Erythroblast (primary cell): ENCODE results near the gene PITPNM2.

Experiments
- DNase-seq, 2 experiments: peaks; one replicate each; lab custom pipeline; 2025; lab: John Stamatoyannopoulos, UW
- GATA1 ChIP-seq: IDR thresholded peaks from 2 replicates; pipeline ENCODE4 v1.6.1; 2011; ENCODE audit warnings: low read depth, mild to moderate bottlenecking, control low read depth, low read length, moderate library complexity
- POLR2A ChIP-seq: IDR thresholded peaks from 2 replicates; pipeline ENCODE4 v1.6.1; 2011; ENCODE audit warnings: mild to moderate bottlenecking, low read length

Gene PITPNM2

DNA sequence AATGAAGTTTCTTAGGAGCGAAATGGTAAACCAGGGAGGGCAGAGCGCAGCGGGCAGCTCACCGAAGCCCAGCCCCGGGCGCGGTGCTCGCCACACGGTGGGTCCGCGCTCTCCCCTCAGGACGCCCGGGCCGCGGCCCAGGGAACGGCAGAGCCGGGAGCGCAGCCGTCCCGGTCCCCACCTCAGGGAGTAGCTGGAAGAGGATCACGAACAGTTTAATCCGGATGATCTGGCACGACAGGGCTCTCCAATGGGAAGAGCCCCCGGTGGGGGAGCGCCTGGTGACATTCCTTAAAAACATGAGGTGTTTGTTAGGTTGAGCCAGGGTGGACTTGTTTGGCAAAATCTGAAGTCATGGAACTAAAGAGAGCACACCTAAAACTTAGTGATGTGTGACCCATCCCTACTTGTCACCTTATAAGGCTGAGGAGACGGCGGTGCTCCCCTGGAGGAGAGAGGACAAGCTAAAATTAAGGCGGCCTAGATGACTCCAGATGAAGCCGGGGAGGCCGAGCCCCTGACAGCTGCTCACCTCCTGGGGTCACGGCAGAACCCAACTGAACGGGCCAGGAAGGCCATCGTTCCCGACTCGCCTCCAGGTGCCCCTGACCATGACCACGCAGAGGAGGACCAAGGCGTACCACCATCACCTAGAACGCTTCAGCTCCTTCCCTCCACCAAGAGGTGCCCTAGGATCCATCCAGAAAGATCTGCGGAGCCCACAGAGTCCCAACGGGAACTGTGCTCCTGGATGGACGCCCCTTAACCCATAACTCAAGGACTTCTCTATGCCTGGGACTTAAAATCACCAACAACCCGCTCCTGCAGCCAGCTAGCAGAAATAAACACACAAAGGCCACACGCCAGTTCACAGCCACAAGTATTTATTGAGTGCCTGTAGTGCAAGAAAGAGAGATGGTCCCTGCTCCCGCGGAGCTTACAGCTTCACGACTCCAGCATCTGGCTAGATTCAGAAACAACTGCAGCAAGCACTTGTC lies 866 bp upstream of the PITPNM2 start:
- peak in 1 of 2 experiments; percentile 22 for DNase-seq
- TF ChIP-seq GATA1 (no peak), POLR2A (no peak)

DNA sequence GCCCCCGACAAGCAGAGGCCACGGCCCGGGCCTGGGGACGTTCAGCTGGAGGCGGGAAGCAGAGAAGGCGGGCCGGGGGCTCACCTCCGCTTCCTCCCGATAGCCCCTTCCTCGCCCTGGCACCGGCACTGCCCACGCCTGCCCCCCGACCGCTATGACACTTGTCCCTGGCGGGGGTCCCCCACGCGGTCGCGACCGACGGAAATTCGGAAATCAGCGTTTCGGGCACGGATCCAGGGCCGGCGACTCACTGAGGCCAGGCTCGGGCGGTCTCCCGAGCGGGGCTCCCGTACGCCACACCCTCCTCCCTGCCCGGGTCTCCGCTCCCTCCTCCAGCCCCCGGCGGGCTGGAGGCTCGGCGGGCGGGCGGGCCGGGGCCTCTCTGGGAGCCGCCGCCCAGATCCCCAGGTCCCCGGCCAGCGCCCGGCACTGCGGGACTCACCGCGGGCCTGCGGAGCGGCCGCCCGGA lies 581 bp downstream of the PITPNM2 start:
- DNase-seq, result peak; percentile 46 to 58
- no peak for TF ChIP-seq GATA1
- TF ChIP-seq POLR2A, result no peak

DNA sequence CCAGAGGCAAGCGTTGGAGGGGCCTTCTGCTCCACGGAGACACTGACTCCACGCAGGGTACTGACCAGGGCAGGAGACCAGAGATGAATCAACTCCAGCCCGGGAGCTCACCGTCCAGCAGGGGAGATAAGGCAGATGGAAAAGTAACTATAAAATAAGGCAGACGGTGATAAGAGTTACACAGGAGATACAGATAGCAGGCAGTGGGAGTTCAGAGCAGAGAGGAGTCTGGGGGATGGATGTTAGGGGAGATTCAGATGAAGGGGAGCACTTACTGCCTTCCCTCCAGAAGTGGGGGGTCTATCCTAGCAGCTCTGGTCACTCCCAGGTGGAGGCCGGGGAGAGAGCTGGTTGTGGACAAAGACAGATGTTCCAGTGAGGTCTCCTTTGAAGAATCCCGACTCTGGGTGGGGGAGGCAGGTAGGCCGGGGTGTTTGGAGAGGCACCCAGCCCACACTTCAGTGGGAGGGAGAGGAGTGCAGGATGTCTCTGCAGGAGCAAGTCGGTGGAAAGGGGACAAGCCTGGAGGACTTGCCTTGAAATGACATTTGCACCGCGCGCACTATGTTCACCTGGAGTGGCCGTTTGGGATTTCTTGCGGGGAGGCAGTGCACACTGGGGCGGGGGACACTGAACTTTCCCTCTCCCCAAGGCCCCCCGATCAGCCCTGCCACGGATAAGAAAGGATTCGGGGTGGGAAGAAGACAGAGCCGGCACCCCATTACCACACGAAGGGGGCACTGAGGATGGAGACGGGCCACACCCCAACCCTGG lies 1.2 kb downstream of the PITPNM2 start:
- TF ChIP-seq GATA1, result no peak
- TF ChIP-seq POLR2A, result no peak
- DNase-seq, result peak; percentile 47 to 74

DNA sequence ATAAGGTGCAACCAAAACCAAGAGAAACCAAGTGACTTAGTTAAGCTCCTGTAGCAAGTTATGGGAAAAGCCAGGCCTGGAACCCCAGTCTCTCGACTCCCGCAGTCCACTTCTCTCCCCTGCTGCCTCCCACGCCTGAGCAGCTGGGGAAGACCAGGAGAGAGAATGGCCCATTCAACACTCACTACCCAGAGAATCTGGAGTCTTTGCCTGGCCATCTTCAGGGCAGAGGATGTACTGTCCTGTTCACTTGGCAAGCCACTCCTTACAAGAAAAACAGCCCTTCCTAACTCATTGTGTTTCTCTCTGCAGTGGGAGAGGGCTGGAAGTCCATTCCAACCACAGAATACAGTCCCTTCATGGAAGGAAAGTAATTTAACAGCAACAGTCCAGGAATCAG lies 1.8 kb downstream of the PITPNM2 start:
- TF ChIP-seq POLR2A (no peak), GATA1 (no peak)
- no peak for DNase-seq

DNA sequence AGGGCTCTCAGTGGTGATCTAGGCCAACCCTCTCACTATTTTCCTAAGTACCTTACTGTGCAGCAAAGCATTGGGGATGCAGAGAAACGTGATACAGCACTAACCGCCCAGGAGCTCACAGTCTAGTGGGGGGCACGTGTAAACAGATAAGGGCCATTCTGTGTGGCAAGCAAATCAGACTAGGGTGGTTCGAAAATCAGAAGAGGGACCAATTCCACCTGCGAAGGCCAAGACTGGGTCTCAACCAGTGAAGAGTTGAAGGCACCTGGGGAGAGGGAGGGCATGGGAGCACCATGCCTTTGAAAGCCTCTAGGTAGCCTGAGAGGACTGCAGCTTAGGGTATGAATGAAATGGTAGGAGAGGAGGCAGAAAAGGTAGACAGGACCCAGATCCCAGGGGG lies 2.2 kb downstream of the PITPNM2 start:
- no peak for DNase-seq
- TF ChIP-seq GATA1, result no peak
- no peak for TF ChIP-seq POLR2A

DNA sequence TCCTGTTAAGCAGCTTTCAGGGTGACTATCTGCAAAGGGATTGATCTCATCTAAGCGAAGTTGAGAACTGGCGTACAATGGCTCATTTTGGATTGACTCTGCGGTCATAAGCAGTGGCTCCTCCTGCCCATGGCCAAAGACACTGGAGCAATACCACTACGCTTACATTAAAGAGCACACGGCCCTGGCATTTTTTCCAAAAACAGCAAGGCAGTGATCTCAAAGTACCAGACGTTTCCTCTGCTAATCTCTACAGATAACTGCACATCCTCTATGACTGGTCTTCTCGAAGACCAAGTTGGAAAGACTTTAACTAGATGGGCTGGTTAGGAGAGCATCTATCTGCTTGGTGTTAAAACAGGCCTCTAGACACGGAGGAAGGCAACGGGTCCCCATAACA lies 2.7 kb downstream of the PITPNM2 start:
- peak in 1 of 2 experiments; percentile 44 for DNase-seq
- TF ChIP-seq POLR2A (no peak), GATA1 (no peak)

DNA sequence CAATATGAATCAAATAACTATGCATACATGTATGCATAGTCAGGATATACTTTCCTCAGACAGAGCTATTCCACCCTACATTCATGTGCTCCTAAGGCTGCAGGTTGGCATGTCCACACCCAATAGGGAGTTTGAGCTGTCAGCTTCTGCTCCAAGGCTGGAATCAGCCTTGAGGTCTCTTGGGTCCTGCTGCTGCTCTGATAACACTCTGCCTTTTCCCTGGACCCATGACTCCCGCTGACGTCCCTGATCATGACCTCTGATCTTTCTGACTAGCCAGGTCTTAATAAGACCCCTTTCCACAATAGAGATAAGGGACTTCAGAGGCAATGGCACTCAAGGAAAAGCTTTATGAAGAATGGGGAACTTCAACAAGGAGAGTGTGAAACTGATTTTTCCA lies 5.7 kb downstream of the PITPNM2 start:
- no peak for DNase-seq
- TF ChIP-seq POLR2A (no peak), GATA1 (no peak)

DNA sequence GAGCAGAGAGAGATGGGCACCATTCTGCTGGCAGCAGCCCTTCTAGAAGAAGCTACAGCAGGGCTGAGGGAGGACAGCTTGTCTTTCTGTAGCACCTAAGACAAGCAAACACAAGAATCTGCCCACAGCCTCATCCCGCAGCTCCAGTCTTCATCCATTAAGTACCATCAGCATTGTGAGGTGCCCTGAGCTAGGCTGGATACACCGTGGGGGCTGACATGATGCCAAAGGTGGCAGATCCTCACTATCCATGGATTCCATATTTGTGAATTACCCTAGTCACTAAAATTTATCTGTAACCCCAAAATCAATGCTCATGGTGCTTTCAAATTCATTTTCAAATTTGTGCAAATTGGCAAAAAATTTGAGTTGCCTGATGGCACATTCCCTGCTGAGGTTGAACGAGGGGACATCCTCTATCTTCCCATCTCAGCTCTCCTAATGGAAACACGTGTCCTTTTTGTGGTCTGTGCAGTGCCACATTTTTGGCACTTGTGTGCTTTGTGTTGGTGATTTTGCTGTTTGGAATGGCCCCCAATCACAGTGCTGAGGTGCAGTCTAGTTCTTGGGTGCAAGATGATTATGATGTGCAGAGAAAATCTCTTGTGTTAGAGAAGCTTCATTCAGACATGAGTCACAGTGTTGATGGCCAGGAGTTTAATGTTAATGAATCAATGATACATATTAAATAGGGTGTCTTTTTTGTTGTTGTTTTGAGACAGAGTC lies 7.0 kb downstream of the PITPNM2 start:
- no peak for TF ChIP-seq POLR2A
- TF ChIP-seq GATA1, result no peak

DNA sequence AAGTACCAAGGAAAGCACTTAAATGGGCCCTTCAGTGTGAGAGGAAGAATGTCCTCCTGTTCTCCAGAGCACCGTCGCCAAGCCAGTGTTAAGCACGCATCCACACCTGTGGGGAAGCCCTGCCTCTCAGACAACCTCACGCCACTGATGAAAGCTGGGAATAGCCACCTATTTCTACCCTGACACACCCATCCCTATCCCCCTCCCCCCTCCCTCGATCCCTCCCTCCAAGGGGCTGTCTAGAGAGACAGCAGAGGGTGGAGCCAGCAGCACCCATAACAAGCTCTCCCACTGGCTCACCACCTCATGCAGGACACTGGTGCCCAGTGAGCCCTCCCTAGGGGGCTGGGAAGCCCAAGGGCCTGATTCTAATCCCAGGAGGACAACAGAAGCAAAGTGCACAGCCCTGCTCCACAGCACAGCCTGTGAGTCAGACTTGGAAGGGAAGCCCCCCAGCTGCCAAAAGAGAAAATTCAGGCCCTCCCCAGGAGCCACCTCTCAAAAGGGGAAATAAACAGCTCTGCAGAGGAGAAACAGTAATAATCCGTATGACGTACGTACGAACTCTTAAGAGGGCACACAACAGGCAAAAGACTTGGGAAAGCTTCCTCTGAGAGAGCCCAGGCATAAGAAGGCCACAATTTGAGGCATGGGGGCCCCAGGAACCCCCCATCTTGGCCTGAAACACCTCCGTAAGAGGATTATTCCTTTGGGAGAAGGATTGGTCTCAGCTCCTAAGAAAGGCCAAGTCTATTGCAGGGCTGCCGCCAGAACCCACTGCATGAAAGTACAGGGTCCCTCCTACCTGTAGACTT lies 7.8 kb downstream of the PITPNM2 start:
- DNase-seq, result no peak
- TF ChIP-seq GATA1 (no peak), POLR2A (no peak)

More for the DNA sequence above, 7.0 kb downstream of the PITPNM2 start:
- no peak for DNase-seq

DNA sequence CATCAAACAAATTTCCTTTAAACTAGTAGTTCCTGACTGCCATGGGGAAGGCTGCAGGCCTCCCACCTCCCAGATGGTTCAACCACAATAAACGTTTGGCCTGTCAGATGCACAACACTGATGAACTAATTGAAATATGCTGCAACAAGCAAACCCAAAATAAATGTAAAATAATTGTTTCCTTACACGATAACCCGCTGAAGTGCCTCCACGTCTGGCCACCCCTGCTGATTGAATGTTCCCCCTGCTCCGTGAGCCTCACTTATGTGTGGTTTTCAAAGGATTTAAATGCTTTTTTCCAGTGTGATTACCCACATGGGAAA lies 8.4 kb downstream of the PITPNM2 start:
- no peak for DNase-seq
- TF ChIP-seq POLR2A, result no peak

DNA sequence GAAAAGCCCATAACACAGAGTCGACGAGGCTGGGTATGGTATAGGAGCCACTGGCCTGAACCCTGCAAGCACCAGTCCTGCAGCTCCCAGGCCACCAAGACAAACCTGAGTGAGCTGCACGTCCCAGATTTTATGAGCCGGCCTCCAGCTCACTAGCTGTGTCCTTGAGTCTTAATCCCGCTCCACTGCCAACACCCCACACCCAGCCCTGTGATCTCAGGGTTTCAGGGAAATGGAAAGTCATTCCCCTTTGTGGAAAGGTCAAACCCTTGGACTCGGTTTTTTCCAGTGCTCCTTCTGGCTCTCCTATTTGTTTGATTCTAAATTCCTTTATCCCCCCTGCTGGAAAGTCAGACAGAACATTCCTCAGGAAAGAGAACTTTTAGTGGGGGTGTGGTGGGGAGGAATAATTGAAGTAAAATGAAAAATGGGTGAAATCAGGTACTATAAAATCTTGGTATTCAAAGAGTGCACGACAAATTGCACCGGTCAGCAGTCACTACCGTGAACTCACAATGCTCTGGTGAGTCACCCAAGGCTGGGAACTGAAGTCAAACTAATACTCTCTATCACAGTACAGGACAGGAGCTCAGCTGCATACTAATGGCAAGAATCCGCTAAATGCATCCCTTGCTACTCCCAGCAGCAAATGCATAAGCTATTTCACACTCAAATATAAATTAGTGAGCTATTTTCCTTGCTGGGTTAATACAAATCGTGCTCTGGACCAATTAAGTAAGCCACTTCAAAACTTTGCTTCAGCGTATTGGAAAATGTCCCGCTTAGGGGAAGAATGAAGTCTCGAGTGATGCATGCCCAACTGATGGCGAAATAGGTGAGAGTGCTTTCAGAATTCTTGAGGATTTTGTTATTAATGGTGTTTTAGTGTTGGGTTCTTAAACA lies 9.0 kb downstream of the PITPNM2 start:
- no peak for DNase-seq
- no peak for TF ChIP-seq GATA1
- no peak for TF ChIP-seq POLR2A
